BLaER1 (cell line): ENCODE data around the gene ZSWIM7.

Source experiments
- H3K27ac ChIP-seq: shearing (Covaris generic); formaldehyde crosslinking; 2 replicates; pipeline ENCODE4 v1.8.1; 2022
- H3K27me3 ChIP-seq: shearing (Covaris generic); formaldehyde crosslinking; 2 replicates; pipeline ENCODE4 v1.8.1; 2022
- H3K36me3 ChIP-seq: shearing (Covaris generic); formaldehyde crosslinking; 2 replicates; pipeline ENCODE4 v1.8.1; 2022
- H3K4me1 ChIP-seq: shearing (Covaris generic); formaldehyde crosslinking; 2 replicates; pipeline ENCODE4 v1.8.1; 2022
- H3K4me2 ChIP-seq: shearing (Covaris generic); formaldehyde crosslinking; 2 replicates; pipeline ENCODE4 v1.8.1; 2022
- H3K4me3 ChIP-seq: shearing (Covaris generic); formaldehyde crosslinking; 2 replicates; pipeline ENCODE4 v1.8.1; 2022
- H3K9ac ChIP-seq: shearing (Covaris generic); formaldehyde crosslinking; 2 replicates; pipeline ENCODE4 v1.8.1; 2022
- H3K9me3 ChIP-seq: shearing (Covaris generic); formaldehyde crosslinking; 2 replicates; pipeline ENCODE4 v1.8.1; 2022
- H4K20me1 ChIP-seq: shearing (Covaris generic); formaldehyde crosslinking; 2 replicates; pipeline ENCODE4 v1.8.1; 2022
- Cebpa-rat ChIP-seq: shearing (Covaris generic); IDR thresholded peaks from 2 replicates; pipeline ENCODE4 v1.8.1; 2022

Gene ZSWIM7

DNA sequence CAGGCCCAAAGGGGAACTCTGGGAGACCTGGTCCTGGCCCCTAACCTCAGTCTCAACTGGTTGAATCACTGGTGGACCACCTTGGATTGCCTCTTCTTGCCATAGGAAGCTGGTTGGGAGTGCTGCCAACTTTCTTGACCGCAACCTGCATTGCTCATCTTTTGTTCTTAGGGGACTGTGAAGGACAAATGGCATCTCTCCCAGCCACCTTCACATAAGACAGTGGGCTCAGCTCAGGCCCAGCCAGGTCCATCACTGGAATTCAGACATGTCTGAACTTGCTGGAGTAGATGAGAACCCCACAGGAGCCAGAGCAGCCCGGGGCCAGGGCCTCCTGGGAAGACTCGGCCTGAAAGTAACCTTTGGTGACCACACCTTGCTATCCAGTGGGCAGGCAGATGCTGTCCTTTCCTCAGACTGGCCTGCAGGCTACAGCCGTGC, 35.8 kb downstream of the ZSWIM7 start:
- no peak overlapping the region for H3K4me2 ChIP-seq
- no peak overlapping the region for H3K27ac ChIP-seq

DNA sequence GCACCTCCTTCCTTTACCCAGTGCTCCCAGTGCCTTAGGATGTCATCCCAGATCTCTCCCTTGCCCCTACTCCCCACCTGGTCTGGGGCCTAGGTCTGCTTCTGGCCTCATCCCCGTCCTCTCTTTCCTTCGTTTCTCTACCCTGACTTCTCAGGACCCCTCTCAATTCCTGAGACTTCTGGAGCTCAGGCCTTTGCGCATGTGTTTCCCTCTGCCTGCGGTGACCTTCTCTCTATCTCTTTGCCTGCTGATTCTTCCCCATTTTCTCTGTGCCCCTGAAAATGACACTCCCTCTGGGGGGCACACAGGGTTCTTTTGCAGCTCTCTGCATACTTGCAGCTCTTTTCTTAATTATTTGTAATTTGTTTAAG, 41.0 kb downstream of the ZSWIM7 start:
- Histone ChIP-seq H3K4me3 (no peak overlapping the region), H3K9ac (no peak overlapping the region), H4K20me1 (no peaks in the 10 kb centered on the region), H3K9me3 (no peaks in the 10 kb centered on the region), H3K4me1 (peaks cover 23% of the 10 kb centered on the region), H3K27ac (0 out of 2 replicates have a peak overlapping the region, but pooled peaks have one; percentile 30), H3K36me3 (no peaks in the 10 kb centered on the region), H3K4me2 (peak overlapping the region; percentile 29; the same call in 1 of the 2 replicates), H3K27me3 (no peaks in the 10 kb centered on the region)
- no peak for TF ChIP-seq Cebpa-rat

More for the DNA sequence above, 35.8 kb downstream of the ZSWIM7 start:
- H3K27me3 ChIP-seq, result no peaks in the 10 kb centered on the region
- H4K20me1 ChIP-seq, result no peaks in the 10 kb centered on the region
- H3K4me3 ChIP-seq, result no peak overlapping the region
- no peaks in the 10 kb centered on the region for H3K36me3 ChIP-seq
- no peak overlapping the region for H3K9ac ChIP-seq
- no peaks in the 10 kb centered on the region for H3K9me3 ChIP-seq
- no peak for TF ChIP-seq Cebpa-rat
- peaks cover 62% of the 10 kb centered on the region for H3K4me1 ChIP-seq

GRCh38 chr17:15957608-15958307, 41.7 kb downstream of the ZSWIM7 start:
- peaks cover 23% of the 10 kb centered on the region for H3K4me1 ChIP-seq
- H3K9me3 ChIP-seq, result no peaks in the 10 kb centered on the region
- H3K4me3 ChIP-seq, result no peak overlapping the region
- H3K27me3 ChIP-seq, result no peaks in the 10 kb centered on the region
- H3K4me2 ChIP-seq, result no peak overlapping the region
- H3K27ac ChIP-seq, result no peak overlapping the region
- H4K20me1 ChIP-seq, result no peaks in the 10 kb centered on the region
- H3K9ac ChIP-seq, result no peak overlapping the region
- no peaks in the 10 kb centered on the region for H3K36me3 ChIP-seq
- no peak for TF ChIP-seq Cebpa-rat

GRCh38 chr17:15957206-15957605, 42.3 kb downstream of the ZSWIM7 start:
- Histone ChIP-seq H3K27me3 (no peaks in the 10 kb centered on the region), H3K4me3 (no peak overlapping the region), H3K36me3 (no peaks in the 10 kb centered on the region), H4K20me1 (no peaks in the 10 kb centered on the region), H3K9me3 (no peaks in the 10 kb centered on the region), H3K9ac (no peak overlapping the region), H3K4me2 (no peak overlapping the region), H3K27ac (no peak overlapping the region), H3K4me1 (peaks cover 23% of the 10 kb centered on the region)
- TF ChIP-seq Cebpa-rat, result no peak

DNA sequence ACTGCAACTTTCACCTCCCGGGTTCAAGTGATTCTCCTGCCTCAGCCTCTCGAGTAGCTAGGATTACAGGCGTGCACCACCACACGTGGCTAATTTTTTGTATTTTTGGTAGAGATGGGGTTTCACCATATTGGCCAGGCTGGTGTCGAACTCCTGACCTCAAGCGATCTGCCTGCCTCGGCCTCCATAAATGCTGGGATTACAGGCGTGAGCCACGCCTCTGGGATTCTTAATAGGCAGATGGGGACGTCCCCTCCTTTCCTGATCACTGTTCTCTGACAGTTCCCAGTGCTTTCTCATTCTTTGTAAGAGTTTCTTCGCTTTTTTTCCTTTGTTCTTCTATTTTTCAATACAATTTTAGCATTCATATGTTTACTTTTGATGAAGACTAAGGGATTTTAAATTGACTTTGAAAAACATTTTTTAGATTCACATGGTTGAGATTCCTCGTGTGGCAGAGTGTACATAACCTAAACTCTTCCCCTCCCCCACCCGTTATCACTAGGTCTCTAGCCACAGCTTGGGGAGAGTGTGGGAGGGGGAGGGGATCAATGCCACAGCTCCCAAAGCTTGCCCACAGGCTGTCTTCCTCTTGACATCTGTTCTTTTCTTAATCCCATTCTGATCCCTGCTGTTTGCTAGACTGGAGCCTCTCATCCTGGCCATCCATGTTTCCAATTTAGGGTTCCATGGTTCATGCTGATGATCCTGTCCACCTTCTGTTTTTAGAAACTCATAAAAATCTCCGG, 43.5 kb downstream of the ZSWIM7 start:
- Histone ChIP-seq H3K27ac (no peak overlapping the region), H3K9ac (no peak overlapping the region), H3K4me2 (no peak overlapping the region), H4K20me1 (no peaks in the 10 kb centered on the region), H3K4me3 (no peak overlapping the region), H3K4me1 (peaks cover 23% of the 10 kb centered on the region), H3K9me3 (no peaks in the 10 kb centered on the region), H3K36me3 (no peaks in the 10 kb centered on the region), H3K27me3 (no peaks in the 10 kb centered on the region)
- TF ChIP-seq Cebpa-rat, result no peak

- no peak for TF ChIP-seq Cebpa-rat
- peaks cover 16% of the 10 kb centered on the region for H3K4me1 ChIP-seq
- H3K27me3 ChIP-seq, result no peaks in the 10 kb centered on the region
- no peaks in the 10 kb centered on the region for H4K20me1 ChIP-seq
- H3K4me3 ChIP-seq, result no peak overlapping the region
- no peak overlapping the region for H3K9ac ChIP-seq
- H3K4me2 ChIP-seq, result no peak overlapping the region
- no peaks in the 10 kb centered on the region for H3K36me3 ChIP-seq
- H3K27ac ChIP-seq, result no peak overlapping the region
- no peaks in the 10 kb centered on the region for H3K9me3 ChIP-seq
Measured at GRCh38 chr17:15954222-15954621, 45.3 kb downstream of the ZSWIM7 start.

DNA sequence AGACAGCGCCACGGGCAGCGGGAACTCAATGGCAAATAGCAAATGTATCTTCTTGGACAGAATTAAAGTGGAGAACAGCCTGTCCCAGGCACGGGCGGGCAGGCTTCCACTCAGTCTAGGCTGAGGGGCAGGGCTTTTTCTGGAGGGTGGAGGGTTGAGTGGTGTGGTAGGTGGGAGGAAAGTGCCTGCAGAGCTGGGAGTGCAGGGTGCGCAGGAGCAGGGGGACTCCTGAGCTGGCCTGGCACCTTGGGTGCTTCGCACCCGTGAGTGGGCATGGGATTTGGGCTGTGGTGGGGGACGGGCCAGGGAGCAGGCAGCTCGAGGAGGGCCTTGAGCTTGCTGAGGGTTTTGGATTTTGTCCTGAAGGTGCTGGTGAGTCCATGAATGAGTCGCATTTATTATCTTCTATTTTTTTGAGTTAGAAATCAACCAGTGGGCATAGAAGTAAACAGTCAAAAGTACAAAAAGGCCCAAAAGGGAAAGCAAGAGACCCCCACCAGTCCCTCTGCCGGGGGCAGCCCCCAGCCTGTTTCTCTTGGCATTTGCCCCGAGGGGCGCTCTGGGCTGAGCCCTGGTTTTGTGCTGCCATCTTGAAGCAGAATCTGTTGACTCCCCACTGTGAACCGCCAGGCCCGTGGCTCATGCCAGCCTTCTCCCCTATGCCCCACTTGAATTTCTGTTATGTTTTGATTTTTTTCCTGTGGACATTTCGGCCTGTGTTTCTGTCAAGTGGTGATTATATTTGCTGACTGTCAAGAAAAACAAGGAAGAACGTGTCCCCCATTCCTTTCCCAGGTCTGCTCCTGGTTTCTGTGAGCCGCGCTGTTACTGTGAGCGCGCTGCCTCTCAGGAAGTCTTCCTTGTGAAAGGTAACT, 46.4 kb downstream of the ZSWIM7 start:
- no peaks in the 10 kb centered on the region for H3K9me3 ChIP-seq
- H3K36me3 ChIP-seq, result no peaks in the 10 kb centered on the region
- H4K20me1 ChIP-seq, result no peaks in the 10 kb centered on the region
- no peak overlapping the region for H3K9ac ChIP-seq
- H3K27me3 ChIP-seq, result no peaks in the 10 kb centered on the region
- no peak overlapping the region for H3K4me3 ChIP-seq
- TF ChIP-seq Cebpa-rat, result no peak
- peaks cover 6% of the 10 kb centered on the region for H3K4me1 ChIP-seq
- no peak overlapping the region for H3K4me2 ChIP-seq
- no peak overlapping the region for H3K27ac ChIP-seq

- Histone ChIP-seq H3K9me3 (no peaks in the 10 kb centered on the region), H3K36me3 (no peaks in the 10 kb centered on the region), H4K20me1 (no peaks in the 10 kb centered on the region), H3K9ac (no peak overlapping the region), H3K4me3 (no peak overlapping the region), H3K27me3 (peaks cover 7% of the 10 kb centered on the region), H3K27ac (no peak overlapping the region), H3K4me1 (peaks cover 6% of the 10 kb centered on the region), H3K4me2 (no peak overlapping the region)
- TF ChIP-seq Cebpa-rat, result no peak
Measured at GRCh38 chr17:15952048-15952532, 47.4 kb downstream of the ZSWIM7 start.

GRCh38 chr17:15951368-15952047, 48.0 kb downstream of the ZSWIM7 start:
- Histone ChIP-seq H3K27ac (no peak overlapping the region), H3K9ac (no peak overlapping the region), H3K4me1 (peaks cover 6% of the 10 kb centered on the region), H3K4me2 (no peak overlapping the region), H3K27me3 (peaks cover 13% of the 10 kb centered on the region), H3K36me3 (no peaks in the 10 kb centered on the region), H3K4me3 (no peak overlapping the region), H4K20me1 (no peaks in the 10 kb centered on the region), H3K9me3 (no peaks in the 10 kb centered on the region)
- TF ChIP-seq Cebpa-rat, result no peak
